HL-60/S4 (cell line): ENCODE data around the gene MTHFD1L.

Experiments used
- in situ Hi-C: fragments of 300-500 bp; cut with MboI; formaldehyde crosslinking; loops from 2 replicates; pipeline ENCODE4 v1.14.3; 2022; ENCODE audit warnings: low sequenced_read_pairs

Gene MTHFD1L

DNA sequence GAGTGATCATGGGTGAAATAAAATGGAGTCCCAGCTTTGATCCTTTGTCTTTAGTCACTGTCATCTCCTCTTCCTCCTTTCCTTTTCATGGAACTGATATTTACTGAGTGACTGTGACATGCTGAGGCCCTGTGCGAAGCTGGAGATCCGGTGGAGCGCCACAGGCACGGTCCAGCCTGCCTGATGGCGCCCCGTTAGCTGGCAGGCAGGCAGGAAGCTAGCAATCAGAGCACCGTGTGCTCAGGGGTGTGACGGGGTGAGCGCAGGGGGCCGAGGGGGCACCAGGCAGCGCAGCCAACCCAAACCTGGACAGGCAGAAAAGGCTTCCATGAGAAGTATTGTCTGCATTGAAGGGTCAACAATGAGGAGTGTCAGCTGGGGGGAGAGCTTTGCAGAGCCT is 274.0 kb downstream of the MTHFD1L start:
- in situ Hi-C loops: no loop called here

DNA sequence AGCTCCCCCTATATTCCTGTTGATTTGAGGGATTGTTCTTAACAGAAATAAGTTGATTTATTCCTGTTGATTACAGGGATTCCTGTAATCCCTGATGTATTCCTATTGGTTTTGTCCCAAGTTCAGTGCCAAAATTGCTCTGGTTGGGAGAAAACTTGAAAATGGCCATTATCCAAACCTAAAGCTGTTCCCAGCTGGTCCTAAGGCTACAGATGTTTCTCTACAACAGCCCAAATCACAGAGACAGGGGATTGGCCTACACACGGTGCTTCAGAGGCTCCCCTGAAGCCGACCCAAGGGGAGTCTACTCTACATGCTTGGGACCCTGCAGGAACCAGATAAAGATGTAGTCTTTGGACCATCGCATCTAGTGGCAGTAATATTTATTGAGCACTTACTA is 275.3 kb downstream of the MTHFD1L start:
- in situ Hi-C loops: no loop called here

DNA sequence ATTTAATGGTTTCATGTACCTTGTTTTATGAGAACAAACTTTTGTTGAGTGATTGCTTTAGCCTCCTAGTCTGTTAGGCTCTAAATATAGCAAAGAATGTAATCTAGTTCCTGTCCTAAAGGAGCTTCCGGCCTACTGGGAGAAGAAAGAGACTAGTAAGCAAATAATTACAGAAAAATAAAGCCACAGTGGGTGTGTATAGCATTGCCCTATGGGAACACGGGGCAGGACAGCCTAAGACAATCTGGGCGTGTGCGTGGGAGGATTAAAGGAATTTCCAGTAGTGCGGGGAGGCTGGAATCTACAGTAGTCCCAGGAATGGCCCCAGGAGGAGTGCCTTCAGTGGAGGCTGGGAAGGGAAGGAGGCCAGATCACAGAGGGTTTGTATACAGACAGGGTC is 276.2 kb downstream of the MTHFD1L start:
- in situ Hi-C loops: no loop called here

DNA sequence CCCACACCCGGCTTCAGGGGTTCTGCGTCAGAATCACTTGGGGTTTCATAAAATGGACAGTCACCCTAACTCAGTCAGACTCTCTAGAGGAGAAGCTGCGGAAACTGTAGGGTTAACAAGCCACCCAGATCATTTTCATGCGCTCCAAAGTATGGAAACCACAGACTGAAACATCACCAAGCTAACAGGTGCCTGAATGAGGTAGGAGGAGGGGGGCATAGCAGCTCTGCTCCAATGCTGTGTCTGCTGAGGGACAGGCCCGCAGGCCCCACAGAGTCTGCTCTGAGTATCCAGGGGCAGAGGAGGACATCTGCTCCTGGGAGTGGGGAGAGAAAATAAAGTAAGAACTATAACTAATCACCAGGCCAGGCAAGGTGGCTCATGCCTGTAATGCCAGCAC is 277.2 kb downstream of the MTHFD1L start:
- in situ Hi-C loops: no loop called here

DNA sequence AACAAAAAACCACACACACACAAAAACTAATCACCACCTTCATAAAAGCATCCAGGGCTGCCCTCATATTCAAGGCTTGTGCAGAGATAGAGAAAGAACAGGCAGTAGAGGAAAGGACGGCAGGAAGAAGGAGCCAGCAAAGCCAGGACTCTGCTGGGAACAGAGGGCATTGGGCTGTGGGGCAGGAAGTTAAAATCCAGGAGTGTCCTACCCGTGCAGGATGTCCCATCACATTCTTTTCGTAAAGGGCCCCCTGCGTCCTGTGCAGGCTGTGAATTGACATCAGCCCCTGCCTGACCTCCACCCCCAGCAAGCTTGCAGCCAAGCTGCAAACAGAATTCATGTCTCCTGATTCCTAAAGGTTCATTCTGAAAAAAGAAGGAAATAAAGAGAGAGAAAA is 277.8 kb downstream of the MTHFD1L start:
- in situ Hi-C loops: no loop called here

DNA sequence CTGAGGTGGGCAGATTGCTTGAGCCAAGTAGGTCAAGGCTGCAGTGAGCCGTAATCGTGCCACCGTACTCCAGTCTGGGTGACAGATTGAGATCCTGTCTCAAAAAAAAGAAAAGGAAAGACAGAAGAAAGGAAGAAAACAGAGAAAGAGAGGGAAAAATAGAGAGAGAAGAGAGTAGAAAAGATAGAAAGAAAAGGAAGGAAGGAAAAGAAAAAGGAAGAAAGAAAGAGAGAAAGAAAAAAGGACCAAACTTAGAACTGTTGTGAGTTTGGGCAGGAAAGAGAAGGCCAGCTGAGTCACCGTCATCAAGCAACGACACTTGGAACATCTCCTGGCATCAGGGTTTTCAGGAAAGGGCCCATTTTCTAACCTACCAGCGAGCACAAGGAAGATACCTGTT is 278.3 kb downstream of the MTHFD1L start:
- in situ Hi-C loops: no loop called here

DNA sequence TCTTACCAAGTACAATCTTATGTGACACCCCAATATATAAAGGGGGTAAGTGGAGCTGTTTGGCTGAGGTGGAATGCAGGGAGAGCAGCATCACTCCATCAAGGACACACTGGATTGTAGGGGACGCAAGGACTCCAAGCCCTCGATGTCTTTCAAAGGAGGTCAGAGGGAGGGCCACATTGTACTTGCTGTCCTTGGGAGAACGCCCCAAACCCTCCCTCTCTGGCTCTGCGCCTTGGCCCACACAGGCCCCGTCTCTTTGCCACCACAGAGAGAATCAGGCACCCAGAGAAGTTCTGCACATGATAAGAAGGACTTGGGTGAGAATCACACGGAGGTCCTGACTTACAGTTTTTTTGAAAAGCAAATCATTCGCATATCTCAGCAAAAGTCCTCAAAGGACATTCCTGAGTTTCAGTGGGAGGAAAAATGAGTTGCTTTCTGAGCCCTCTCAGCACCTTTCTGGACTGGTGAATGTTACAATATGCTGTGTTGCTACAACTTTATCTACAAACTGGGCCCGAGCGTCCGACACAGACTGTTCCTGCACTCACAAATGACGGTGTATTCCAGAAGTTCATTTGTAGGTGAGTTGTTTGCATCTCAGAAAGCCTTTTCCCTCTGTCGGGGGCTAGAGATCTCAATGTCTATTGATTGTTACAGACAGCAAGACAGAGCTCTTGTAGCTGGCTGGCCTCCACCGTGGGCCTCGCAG is 281.8 kb downstream of the MTHFD1L start:
- in situ Hi-C loops: no loop called here

DNA sequence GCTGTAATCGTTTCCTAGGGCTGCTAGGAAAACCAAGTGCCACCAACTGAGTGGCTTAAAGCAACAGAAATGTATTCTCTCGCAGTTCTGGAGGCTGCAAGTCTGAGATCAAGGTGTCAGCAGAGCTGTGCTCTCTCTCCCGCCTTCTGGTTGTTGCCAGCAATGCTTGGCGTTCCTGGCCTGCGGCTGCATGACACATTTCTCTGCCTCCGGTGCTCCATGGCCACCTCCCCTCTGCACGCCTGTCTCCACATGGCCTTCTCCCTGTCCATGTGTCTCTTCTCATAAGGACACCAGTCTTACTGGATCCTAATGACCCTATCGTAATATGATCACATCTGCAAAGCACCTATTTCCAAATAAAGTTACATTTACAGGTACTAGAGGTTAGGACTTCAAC is 282.6 kb downstream of the MTHFD1L start:
- in situ Hi-C loops: no loop called here

DNA sequence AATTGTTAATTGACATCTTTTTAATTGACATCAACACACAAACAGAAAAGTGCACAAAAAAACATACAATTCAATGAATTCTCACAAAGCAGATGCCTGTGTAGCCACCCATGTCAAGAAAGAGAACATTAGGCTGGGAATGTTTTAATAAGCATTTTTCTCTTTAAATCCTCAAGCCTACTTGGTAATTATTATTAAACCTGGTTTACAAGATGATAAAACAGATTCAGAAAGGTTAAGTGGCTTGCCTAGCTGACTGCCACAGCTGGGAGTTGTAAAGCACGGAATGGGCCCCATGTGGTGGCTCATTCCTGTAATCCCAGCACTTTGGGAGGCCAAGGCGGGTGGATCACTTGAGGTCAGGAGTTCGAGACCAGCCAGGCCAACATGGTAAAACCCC is 284.3 kb downstream of the MTHFD1L start:
- in situ Hi-C loops: no loop called here
